B cell (primary cell): ENCODE results near the gene GSTA1. TPM values are rescaled to one million over a fixed set of nuclear protein-coding genes. Genes with fewer than 3 reads are reported as not detected.
"Not testable (repeated sequence)": the region's sequence is repeated elsewhere in the genome, so short reads cannot be mapped to it uniquely, and the experiment has no call there.

Experiments
- ATAC-seq: fragments of 200-7000 bp; cut with Tn5 transposase; one replicate; pipeline ENCODE4 v1.10.0; 2021; ENCODE audit warnings: low read depth, mild to moderate bottlenecking, moderate number of reproducible peaks, moderate library complexity
- CTCF ChIA-PET: fragments of 350-600 bp; sonication (Branson Sonifier 250); formaldehyde crosslinking; loops from one replicate; lab custom pipeline; 2021; ENCODE audit warnings: antibody characterized with exemption, inconsistent platforms; lab: Charles Lee
- POLR2A ChIA-PET: fragments of 350-600 bp; sonication (Branson Sonifier 250); formaldehyde crosslinking; loops from one replicate; lab custom pipeline; 2021; ENCODE audit warnings: antibody characterized with exemption; lab: Charles Lee
- DNase-seq: peaks from one replicate; pipeline ENCODE4 v3.0.0; 2013
- H2AFZ ChIP-seq: 2 replicates; pipeline ENCODE4 v1.6.1; 2012; ENCODE audit warnings: mild to moderate bottlenecking, low read depth, low read length; ENCODE audit not compliant: insufficient read depth, poor library complexity, severe bottlenecking
- H3K27ac ChIP-seq, 2 donors: 1 replicate in 1 of 2; 2 replicates in 1 of 2; pipeline ENCODE4 v1.5.1; 2012 to 2013; ENCODE audit warnings: low read length in 2 of 2, mild to moderate bottlenecking in 2 of 2, moderate library complexity in 1 of 2
- H3K27me3 ChIP-seq, 4 experiments: fragments of 200-600 bp in 1 of 4; sonication (generic) in 1 of 4; replicated peaks in 1 of 4; 1 replicate in 2 of 4; 2 replicates in 2 of 4; pipeline versions ENCODE4 v1.6.1 to v1.7.0; 2013 to 2016; ENCODE audit warnings: low read length in 3 of 4, mild to moderate bottlenecking in 2 of 4, mixed read lengths in 1 of 4, moderate library complexity in 1 of 4; ENCODE audit not compliant: insufficient read depth in 4 of 4, control insufficient read depth in 3 of 4; ENCODE audit errors: control extremely low read depth in 1 of 4
- H3K36me3 ChIP-seq, 2 experiments: replicated peaks in 1 of 2; 1 replicate in 1 of 2; 2 replicates in 1 of 2; pipeline versions ENCODE4 v1.6.1 to v1.7.1; 2013; ENCODE audit warnings: low read length in 1 of 2; ENCODE audit not compliant: insufficient read depth in 2 of 2, control insufficient read depth in 1 of 2; ENCODE audit errors: control extremely low read depth in 1 of 2, extremely low read depth in 1 of 2
- H3K4me1 ChIP-seq, 2 donors: fragments of 200-600 bp in 1 of 2; sonication (generic) in 1 of 2; 1 replicate in 1 of 2; 2 replicates in 1 of 2; pipeline versions ENCODE4 v1.5.1 to v1.6.1; 2013 to 2017; ENCODE audit warnings: low read length in 2 of 2; ENCODE audit not compliant: control insufficient read depth in 2 of 2, insufficient read depth in 2 of 2
- H3K4me2 ChIP-seq: replicated peaks from 2 replicates; pipeline ENCODE3; 2012; ENCODE audit warnings: mild to moderate bottlenecking, low read depth, low read length; ENCODE audit not compliant: poor library complexity, severe bottlenecking
- H3K4me3 ChIP-seq, 5 experiments: fragments of 200-600 bp in 1 of 5; sonication (generic) in 1 of 5; 1 replicate in 3 of 5; 2 replicates in 2 of 5; pipeline versions ENCODE4 v1.5.1 to v1.7.0; 2011 to 2016; ENCODE audit warnings: low read length in 4 of 5, mild to moderate bottlenecking in 4 of 5, low read depth in 2 of 5, control low read depth in 1 of 5, moderate library complexity in 1 of 5; ENCODE audit not compliant: insufficient read depth in 1 of 5; ENCODE audit errors: control extremely low read depth in 1 of 5, extremely low read depth in 1 of 5
- H3K79me2 ChIP-seq: fragments of 200-600 bp; sonication (generic); one replicate; pipeline ENCODE4 v1.6.0; 2016; ENCODE audit warnings: low read length; ENCODE audit not compliant: control insufficient read depth, insufficient read depth
- H3K9ac ChIP-seq: fragments of 200-600 bp; sonication (generic); 2 replicates; pipeline ENCODE4 v1.6.1; 2017; ENCODE audit warnings: mild to moderate bottlenecking, low read length, moderate library complexity
- H3K9me3 ChIP-seq, 3 donors: one replicate each; pipeline versions ENCODE4 v1.6.1 to v1.7.1; 2013; ENCODE audit warnings: low read length in 2 of 3; ENCODE audit not compliant: control insufficient read depth in 2 of 3, insufficient read depth in 1 of 3; ENCODE audit errors: control extremely low read depth in 1 of 3
- H4K20me1 ChIP-seq: 2 replicates; pipeline ENCODE4 v1.6.0; 2012; ENCODE audit warnings: mild to moderate bottlenecking, low read length; ENCODE audit not compliant: insufficient read depth, control insufficient read depth, poor library complexity, severe bottlenecking
- H3K27ac Mint-ChIP-seq: one replicate; pipeline ENCODE4 v1.8.0; 2021; ENCODE audit warnings: mixed read lengths
- H3K27me3 Mint-ChIP-seq: one replicate; pipeline ENCODE4 v1.8.0; 2021; ENCODE audit warnings: mixed read lengths
- H3K4me1 Mint-ChIP-seq: one replicate; pipeline ENCODE4 v1.8.0; 2021; ENCODE audit warnings: mixed read lengths
- H3K4me3 Mint-ChIP-seq: one replicate; pipeline ENCODE4 v1.8.0; 2021; ENCODE audit warnings: mixed read lengths
- H3K9me3 Mint-ChIP-seq: one replicate; pipeline ENCODE4 v1.8.0; 2022; ENCODE audit warnings: mixed read lengths; ENCODE audit not compliant: insufficient read depth
- EZH2 ChIP-seq: IDR thresholded peaks from 2 replicates; pipeline ENCODE4 v1.6.1; 2012; ENCODE audit warnings: borderline replicate concordance, low read depth, mild to moderate bottlenecking, moderate library complexity, low read length; ENCODE audit not compliant: insufficient read depth, poor library complexity, severe bottlenecking
- WGBS: methylation state at CpG from one replicate; pipeline ENCODE4 v1.1.5; 2013; ENCODE audit warnings: missing lambda C conversion rate; ENCODE audit not compliant: insufficient coverage; 5-methylcytosine and 5-hydroxymethylcytosine counted together
- intact Hi-C: fragments of 100-400 bp; cut with micrococcal nuclease; formaldehyde crosslinking; loops from one replicate; pipeline ENCODE4 v1.10.0; 2022
- polyA plus RNA-seq: library from polyadenylated mRNA; depleted of rRNA; stranded (reverse); fragments of >200 nt; gene quantifications from 2 replicates; pipeline ENCODE4 v1.2.3, GENCODE V29; 2012
- total RNA-seq, 2 donors: library from RNA; stranded (reverse); fragments of 120-200 nt in 1 of 2; gene quantifications; 1 replicate in 1 of 2; 2 replicates in 1 of 2; pipeline versions ENCODE4 v1.2.3 to v1.2.4, GENCODE V29; 2013 to 2022
- TF ChIP-seq, protein P1 (sequence below): fragments of 200-600 bp; IDR thresholded peaks from one replicate; pipeline ENCODE4 v1.8.0; 2022; ENCODE audit warnings: antibody characterized with exemption, mild to moderate bottlenecking

Gene GSTA1
- total and polyA plus RNA-seq, 2 donors (not counting 1 experiment from before 2014, with no cell fraction given), result not detected

- no peaks in the 10 kb centered on the region for H3K4me1 ChIP-seq
- H3K27me3 ChIP-seq, result no peaks in the 10 kb centered on the region
- Mint-ChIP-seq H3K27me3 (peaks cover 26% of the 10 kb centered on the region), H3K27ac (no peak overlapping the region), H3K4me1 (no peaks in the 10 kb centered on the region), H3K9me3 (no peaks in the 10 kb centered on the region), H3K4me3 (no peak overlapping the region)
- ChIA-PET POLR2A (no interaction called here), CTCF (no interaction called here)
- intact Hi-C loops, result no loop called here
- H3K4me3 ChIP-seq, result no peak overlapping the region
- no peaks in the 10 kb centered on the region for H3K36me3 ChIP-seq
- no peak for TF ChIP-seq EZH2
- TF ChIP-seq, protein P1, sequence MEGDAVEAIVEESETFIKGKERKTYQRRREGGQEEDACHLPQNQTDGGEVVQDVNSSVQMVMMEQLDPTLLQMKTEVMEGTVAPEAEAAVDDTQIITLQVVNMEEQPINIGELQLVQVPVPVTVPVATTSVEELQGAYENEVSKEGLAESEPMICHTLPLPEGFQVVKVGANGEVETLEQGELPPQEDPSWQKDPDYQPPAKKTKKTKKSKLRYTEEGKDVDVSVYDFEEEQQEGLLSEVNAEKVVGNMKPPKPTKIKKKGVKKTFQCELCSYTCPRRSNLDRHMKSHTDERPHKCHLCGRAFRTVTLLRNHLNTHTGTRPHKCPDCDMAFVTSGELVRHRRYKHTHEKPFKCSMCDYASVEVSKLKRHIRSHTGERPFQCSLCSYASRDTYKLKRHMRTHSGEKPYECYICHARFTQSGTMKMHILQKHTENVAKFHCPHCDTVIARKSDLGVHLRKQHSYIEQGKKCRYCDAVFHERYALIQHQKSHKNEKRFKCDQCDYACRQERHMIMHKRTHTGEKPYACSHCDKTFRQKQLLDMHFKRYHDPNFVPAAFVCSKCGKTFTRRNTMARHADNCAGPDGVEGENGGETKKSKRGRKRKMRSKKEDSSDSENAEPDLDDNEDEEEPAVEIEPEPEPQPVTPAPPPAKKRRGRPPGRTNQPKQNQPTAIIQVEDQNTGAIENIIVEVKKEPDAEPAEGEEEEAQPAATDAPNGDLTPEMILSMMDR, result no peak
- no peaks in the 10 kb centered on the region for H4K20me1 ChIP-seq
- H3K4me2 ChIP-seq, result no peak overlapping the region
- no peak overlapping the region for H3K9ac ChIP-seq
- no peaks in the 10 kb centered on the region for H3K79me2 ChIP-seq
- H3K27ac ChIP-seq, result no peak overlapping the region
- 90% methylated on average over 2 of the region's 3 CpGs for WGBS
- no peak overlapping the region for H2AFZ ChIP-seq
- DNase-seq (no peak), ATAC-seq (no peak)
- H3K9me3 ChIP-seq, result peaks cover 0 to 11% (median 0%) of the 10 kb centered on the region in 3 donors
These were observed 49.2 kb downstream of the GSTA1 start for GRCh38 chr6:52754443-52754842.

GRCh38 chr6:52753137-52753536 lies 50.5 kb downstream of the GSTA1 start:
- ATAC-seq, H3K27me3 ChIP-seq, H3K4me1 ChIP-seq, CTCF ChIA-PET, H3K79me2 ChIP-seq, H3K27ac Mint-ChIP-seq, POLR2A ChIA-PET, H3K27ac ChIP-seq, H3K4me3 ChIP-seq, H3K9ac ChIP-seq, H2AFZ ChIP-seq, H3K4me2 ChIP-seq, intact Hi-C loops, H4K20me1 ChIP-seq, DNase-seq, H3K4me1 Mint-ChIP-seq, H3K4me3 Mint-ChIP-seq, H3K36me3 ChIP-seq, H3K9me3 Mint-ChIP-seq: not testable (repeated sequence)
- 100% methylated on average over 1 of the region's 2 CpGs for WGBS
- peaks cover 0 to 11% (median 0%) of the 10 kb centered on the region in 3 donors for H3K9me3 ChIP-seq
- peaks cover 27% of the 10 kb centered on the region for H3K27me3 Mint-ChIP-seq
